Keratinocyte (primary cell): ENCODE data around the gene DIPK1A.

Source experiments
- CTCF ChIP-seq, 3 experiments: IDR thresholded peaks in 1 of 3; conservative IDR thresholded peaks in 1 of 3; optimal IDR thresholded peaks in 1 of 3; 2 replicates in 2 of 3; 3 replicates in 1 of 3; pipeline versions ENCODE3 to v1.5.1; 2011; ENCODE audit warnings: low read length in 3 of 3, mild to moderate bottlenecking in 3 of 3, moderate library complexity in 2 of 3, control low read depth in 1 of 3, inconsistent platforms in 1 of 3; ENCODE audit not compliant: insufficient read depth in 2 of 3; ENCODE audit errors: extremely low read depth in 1 of 3
- EZH2 ChIP-seq: IDR thresholded peaks from one replicate; pipeline ENCODE4 v1.6.1; 2012; ENCODE audit warnings: inconsistent platforms, mild to moderate bottlenecking, low read length, moderate library complexity

- TF ChIP-seq EZH2 (no peak), CTCF (optimal IDR thresholded peaks at IDR 0.05 in 1 of 3, IDR thresholded peaks at IDR 0.05 in 1 of 3, conservative IDR thresholded peaks at IDR 0.05 in 1 of 3; ENCODE audit: extremely low read depth in 1 of 3, insufficient read depth in 2 of 3, low read length in 3 of 3) (no peak)
Measured at GRCh38 chr1:92948071-92948470, 13.2 kb downstream of the DIPK1A start.
